A549 treated with ZK216348 at 1 μM for 4 hours (cell line): Measurements from ENCODE around the gene NTPCR. TPM values are rescaled to one million over a fixed set of nuclear protein-coding genes. Genes with fewer than 3 reads are reported as not detected.

Experiments
- total RNA-seq: library from RNA; stranded (reverse); fragments of 200-300 nt; extraction: Qiagen RNA extraction; gene quantifications from 5 replicates; pipeline ENCODE4 v1.2.3, GENCODE V29; 2022; ENCODE audit warnings: low read depth

Gene NTPCR, protein sequence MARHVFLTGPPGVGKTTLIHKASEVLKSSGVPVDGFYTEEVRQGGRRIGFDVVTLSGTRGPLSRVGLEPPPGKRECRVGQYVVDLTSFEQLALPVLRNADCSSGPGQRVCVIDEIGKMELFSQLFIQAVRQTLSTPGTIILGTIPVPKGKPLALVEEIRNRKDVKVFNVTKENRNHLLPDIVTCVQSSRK
- 82.3 to 88.4 TPM (median 83.4 TPM) in 5 replicates for total RNA-seq

DNA sequence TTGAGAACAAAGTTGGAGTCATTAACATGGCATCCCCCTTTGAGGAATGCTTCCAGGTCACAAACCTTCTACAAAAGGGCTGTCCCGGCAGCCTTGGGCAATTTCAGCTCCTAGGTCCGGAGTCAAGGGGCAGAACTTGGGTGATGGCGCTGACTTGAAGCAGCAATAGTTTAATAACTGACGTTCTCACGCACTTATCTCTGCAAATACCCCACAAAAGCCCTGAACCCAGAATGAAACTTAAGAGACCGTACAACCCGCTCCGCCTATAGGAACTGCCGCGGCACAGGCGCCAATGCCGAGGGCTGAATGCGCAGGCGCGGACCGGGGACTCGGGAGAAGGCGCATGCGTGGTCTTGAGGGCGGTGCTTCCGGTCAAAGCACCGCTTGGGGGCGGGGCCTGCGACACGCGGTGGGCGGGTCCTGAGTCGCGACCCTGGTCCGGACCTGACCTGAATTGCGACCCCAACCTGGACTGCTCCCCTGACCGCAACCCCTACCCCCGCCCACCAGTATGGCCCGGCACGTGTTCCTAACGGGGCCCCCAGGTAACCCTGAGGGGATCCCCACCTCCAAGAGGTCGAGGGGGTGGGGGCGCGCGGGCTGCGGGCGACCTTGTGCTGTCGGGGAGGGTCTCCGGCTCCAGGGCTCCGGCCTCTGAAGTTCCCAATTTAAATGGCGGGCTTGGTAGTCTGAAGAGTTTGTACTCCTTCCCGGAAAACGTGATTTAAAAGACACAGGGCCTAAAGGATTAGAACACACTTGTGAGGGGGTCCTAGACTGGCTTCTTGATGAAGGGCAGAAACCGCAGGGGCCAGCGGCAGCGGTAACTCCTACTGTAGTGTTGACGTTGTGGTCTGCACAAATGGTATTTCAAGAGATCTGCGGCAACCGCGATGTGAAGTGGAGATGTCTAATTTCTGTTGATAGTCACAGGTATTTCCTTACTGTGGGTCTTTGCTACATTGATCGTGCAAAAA lies at the start of gene NTPCR:
TSS of gene NTPCR (plus strand) at position 415 of the 980 bp plus-strand sequence. CDS start at position 515, 100 bp downstream.

Other genes with a start within 250 kb of the NTPCR start
- 0.52 to 1.3 TPM (median 0.92 TPM) in 5 replicates for gene MAP10, start 145.2 kb upstream of the NTPCR start, total RNA-seq